Activated naive CD4-positive, alpha-beta T cell (primary cell): Measurements from ENCODE around the gene LAMB2.
A peak's percentile ranks its signal among the peaks of the same experiment; 100 is the strongest.

Experiments used
- DNase-seq, 4 experiments: peaks; one replicate each; lab custom pipeline; 2025; lab: John Stamatoyannopoulos, UW

The LAMB2 gene

GRCh38 chr3:49161808-49162530 lies 29.1 kb upstream of the LAMB2 start:
- DNase-seq, result no peak

GRCh38 chr3:49161197-49161596 lies 28.3 kb upstream of the LAMB2 start:
- no peak for DNase-seq

- DNase-seq, result no peak
These were observed 25.9 kb upstream of the LAMB2 start for GRCh38 chr3:49158792-49159191.

GRCh38 chr3:49158103-49158709 lies 25.4 kb upstream of the LAMB2 start:
- DNase-seq, result peak in 2 of 4 experiments; percentile 11 to 53

- no peak for DNase-seq
These were observed 24.4 kb upstream of the LAMB2 start for GRCh38 chr3:49157289-49157688.

- DNase-seq, result no peak
These were observed 20.6 kb upstream of the LAMB2 start for GRCh38 chr3:49153349-49153912.

DNA sequence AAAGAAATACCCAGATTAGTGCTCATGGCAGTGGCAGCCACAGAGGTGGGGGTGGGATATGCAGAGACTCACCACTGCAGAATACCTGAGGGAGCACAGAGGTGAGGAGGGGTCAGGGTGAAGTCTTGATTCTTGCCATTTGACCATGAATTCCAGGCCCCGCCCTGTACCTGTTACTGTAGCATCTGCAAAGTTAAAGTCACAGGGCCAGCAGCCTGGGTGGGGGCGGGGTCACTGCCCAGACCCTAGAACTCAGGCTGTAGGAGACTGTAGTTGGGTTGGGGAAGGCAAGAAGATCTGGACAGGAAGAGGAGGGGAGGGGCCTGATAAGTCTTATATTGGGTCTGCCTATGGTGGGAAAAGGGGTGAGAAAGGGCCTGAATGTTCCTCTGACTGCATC lies 18.8 kb upstream of the LAMB2 start:
- no peak for DNase-seq

DNA sequence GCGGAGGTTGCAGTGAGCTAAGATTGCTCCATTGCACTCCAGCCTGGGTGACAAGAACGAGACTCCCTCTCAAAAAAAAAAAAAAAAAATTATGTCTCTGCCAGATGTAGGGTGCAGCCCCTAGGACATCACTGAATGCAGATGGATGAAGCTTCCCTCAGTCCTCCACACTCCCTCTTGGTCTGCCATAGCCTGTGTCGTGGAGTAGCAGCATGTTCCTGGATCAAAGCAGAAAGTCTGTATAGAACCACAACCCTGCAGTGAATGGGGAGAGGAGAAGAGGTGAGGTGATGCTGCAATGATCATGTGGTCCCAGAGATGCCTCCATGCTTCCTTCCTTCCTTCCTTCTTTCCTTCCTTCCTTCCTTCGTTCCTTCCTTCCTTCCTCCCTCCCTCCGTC lies 15.3 kb upstream of the LAMB2 start:
- no peak for DNase-seq

DNA sequence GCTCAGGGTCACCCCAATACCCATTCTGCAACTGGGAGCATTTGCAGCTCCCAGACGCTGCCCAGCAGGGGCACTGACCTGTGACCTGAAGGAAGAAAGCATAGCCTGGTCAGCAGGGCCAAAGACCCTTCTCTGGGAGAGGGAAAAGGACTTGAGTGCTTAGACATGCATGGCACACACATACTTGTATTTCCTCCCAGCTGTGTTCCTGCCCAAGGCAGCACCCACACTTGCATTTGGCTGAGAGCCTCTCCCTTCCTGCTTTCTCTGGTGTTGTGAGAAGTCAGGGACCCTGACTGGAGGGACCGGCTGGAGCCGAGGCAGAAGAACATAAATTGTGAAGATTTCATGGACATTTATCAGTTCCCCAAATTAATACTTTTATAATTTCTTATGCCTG lies 7.2 kb upstream of the LAMB2 start:
- no peak for DNase-seq

DNA sequence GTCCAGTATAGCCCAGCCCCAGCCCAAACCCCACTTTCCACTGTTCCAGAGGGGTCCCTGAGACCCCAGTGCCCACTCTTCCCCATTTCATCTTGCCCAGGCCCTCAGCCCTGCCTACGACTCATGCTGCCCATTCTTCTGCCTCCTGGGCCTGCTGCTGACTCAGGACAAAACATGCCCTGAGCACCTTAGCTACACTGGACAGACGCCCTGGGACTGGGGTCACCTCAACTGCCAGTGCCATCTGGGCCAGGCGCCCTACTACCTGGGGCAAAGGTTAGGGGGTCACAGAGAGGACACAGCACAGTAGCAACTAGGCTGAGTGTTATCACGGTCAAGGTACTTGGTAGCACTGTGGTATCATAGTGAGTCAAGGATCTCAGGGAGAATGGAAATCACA lies 2.6 kb upstream of the LAMB2 start:
- DNase-seq, result no peak

- no peak for DNase-seq
These were observed 1.8 kb upstream of the LAMB2 start for GRCh38 chr3:49134471-49135265.

GRCh38 chr3:49133226-49133951 lies 539 bp upstream of the LAMB2 start:
- no peak for DNase-seq

DNA sequence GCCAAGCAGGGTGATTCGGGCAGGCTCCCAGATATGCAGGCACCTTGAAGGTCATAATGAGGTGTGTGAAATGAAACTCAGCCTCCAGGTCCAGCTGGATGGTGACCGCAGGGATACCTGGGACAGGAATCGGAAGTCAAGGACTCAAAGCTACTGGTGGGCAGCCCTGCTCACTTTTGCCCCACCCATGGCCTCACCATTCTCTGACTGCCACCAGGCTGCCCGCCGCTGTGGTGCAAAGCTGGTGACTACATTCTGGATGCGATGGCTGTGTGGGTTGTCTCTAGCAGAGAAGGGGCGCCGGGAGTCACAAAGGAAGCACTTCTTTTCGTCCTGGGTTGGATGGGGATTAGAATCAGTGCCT lies 795 bp downstream of the LAMB2 start:
- DNase-seq, result no peak

DNA sequence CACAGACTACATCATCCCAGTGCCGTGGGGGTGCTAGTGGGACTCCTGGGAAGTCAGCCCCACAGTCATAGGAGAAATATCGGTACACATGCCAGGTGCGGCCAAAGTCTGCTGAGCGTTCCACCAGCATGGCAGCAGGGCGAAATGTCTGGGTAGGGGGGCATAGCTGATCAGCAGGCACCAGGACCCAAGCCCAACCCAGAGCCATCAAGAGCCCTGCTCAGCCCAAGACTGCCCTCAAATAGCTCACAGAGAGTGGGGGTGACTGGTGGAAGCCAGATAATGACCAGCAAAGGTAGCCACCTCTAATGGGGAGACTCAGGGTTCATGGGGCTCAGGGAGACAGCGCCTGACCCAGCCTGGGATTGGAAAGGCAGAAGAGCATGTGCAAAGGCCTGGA lies 1.3 kb downstream of the LAMB2 start:
- DNase-seq, result no peak

GRCh38 chr3:49131040-49131439 lies 1.8 kb downstream of the LAMB2 start:
- DNase-seq, result no peak

GRCh38 chr3:49124991-49125670 lies 7.7 kb downstream of the LAMB2 start:
- no peak for DNase-seq

DNA sequence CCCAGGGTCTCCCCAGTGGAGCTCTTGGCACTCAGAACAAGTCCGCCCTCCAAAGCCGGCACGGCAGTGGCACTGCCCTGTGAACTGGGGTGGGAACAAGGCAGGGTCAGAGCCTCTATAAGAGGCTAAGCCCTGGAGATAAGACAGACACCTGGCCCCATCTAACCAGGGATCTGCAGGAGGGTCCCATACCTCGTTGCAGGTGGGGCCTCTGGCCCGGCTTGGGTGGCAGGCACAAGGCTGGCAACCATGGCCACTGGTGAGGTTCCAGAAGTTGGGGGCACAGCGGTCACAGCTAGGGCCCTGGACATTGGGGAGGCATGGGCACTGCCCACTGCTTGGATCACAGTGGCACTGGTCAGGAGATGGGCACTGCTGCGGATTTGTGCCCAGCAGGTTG lies 8.6 kb downstream of the LAMB2 start:
- no peak for DNase-seq

GRCh38 chr3:49123687-49124086 lies 9.2 kb downstream of the LAMB2 start:
- DNase-seq, result no peak

GRCh38 chr3:49122886-49123545 lies 9.8 kb downstream of the LAMB2 start:
- DNase-seq, result no peak

- DNase-seq, result no peak
These were observed 10.4 kb downstream of the LAMB2 start for GRCh38 chr3:49122451-49122850.

DNA sequence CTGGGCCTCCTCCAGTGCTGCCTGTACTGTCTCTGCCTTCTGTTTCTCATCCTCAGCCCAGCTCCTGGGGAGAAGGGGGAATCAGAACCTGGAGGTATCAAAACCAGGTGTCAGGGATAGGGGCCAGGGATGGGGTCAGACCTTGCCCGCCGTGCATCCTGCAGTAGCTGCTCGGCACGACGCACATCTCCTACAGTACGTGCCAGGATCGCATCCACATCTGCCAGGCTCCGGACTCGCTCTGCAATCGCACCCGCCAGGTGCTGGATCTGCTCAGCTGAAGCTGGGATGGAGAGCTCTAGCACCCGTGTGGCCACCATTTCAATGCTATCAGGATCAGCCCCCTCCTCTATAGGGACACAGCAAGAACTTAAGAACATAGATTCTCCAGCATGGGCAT lies 10.8 kb downstream of the LAMB2 start:
- no peak for DNase-seq
